HG03520 (cell line): ENCODE data around the gene DLGAP3.
"Not testable (repeated sequence)": the region's sequence is repeated elsewhere in the genome, so short reads cannot be mapped to it uniquely, and the experiment has no call there.

Experiments used
- ATAC-seq: cut with Tn5 transposase; IDR thresholded peaks from one replicate; pipeline ENCODE4 v1.9.1; 2021; ENCODE audit warnings: mild to moderate bottlenecking, moderate library complexity; ENCODE audit not compliant: unreplicated experiment

DLGAP3 gene

GRCh38 chr1:34929497-34929852 is at the start of gene DLGAP3:
Gene DLGAP3, minus strand, starts transcription at chr1:34929650. Its CDS starts 24,267 bp downstream, at chr1:34905383.
- no peak for ATAC-seq

GRCh38 chr1:34978921-34979320 is 49.5 kb upstream of the DLGAP3 start:
- no peak for ATAC-seq

GRCh38 chr1:34977858-34978257 is 48.4 kb upstream of the DLGAP3 start:
- ATAC-seq: no peak

GRCh38 chr1:34977210-34977471 is 47.7 kb upstream of the DLGAP3 start:
- ATAC-seq: no peak

GRCh38 chr1:34976384-34977209 is 47.1 kb upstream of the DLGAP3 start:
- no peak for ATAC-seq

- ATAC-seq: no peak
Observed at GRCh38 chr1:34975771-34976170, 46.3 kb upstream of the DLGAP3 start.

- ATAC-seq: no peak
Observed at GRCh38 chr1:34975338-34975737, 45.9 kb upstream of the DLGAP3 start.

GRCh38 chr1:34974626-34975025 is 45.2 kb upstream of the DLGAP3 start:
- ATAC-seq: no peak

- ATAC-seq: no peak
Observed at GRCh38 chr1:34973326-34973725, 43.9 kb upstream of the DLGAP3 start.

- ATAC-seq: no peak
Observed at GRCh38 chr1:34970829-34971228, 41.4 kb upstream of the DLGAP3 start.

- ATAC-seq: no peak
Observed at GRCh38 chr1:34970220-34970735, 40.8 kb upstream of the DLGAP3 start.

GRCh38 chr1:34968297-34968696 is 38.8 kb upstream of the DLGAP3 start:
- ATAC-seq: not testable (repeated sequence)

GRCh38 chr1:34967672-34968071 is 38.2 kb upstream of the DLGAP3 start:
- ATAC-seq: not testable (repeated sequence)

GRCh38 chr1:34965597-34965996 is 36.1 kb upstream of the DLGAP3 start:
- no peak for ATAC-seq

- ATAC-seq: no peak
Observed at GRCh38 chr1:34950428-34950827, 21.0 kb upstream of the DLGAP3 start.

GRCh38 chr1:34948739-34949138 is 19.3 kb upstream of the DLGAP3 start:
- not testable (repeated sequence) for ATAC-seq

- ATAC-seq: not testable (repeated sequence)
Observed at GRCh38 chr1:34947641-34948314, 18.3 kb upstream of the DLGAP3 start.

- ATAC-seq: no peak
Observed at GRCh38 chr1:34946211-34946610, 16.8 kb upstream of the DLGAP3 start.

- ATAC-seq: not testable (repeated sequence)
Observed at GRCh38 chr1:34941798-34942197, 12.3 kb upstream of the DLGAP3 start.

GRCh38 chr1:34930702-34931071 is 1.2 kb upstream of the DLGAP3 start:
- ATAC-seq: no peak

- ATAC-seq: no peak
Observed at GRCh38 chr1:34929853-34930701, 627 bp upstream of the DLGAP3 start.
